SH-SY5Y (cell line): ENCODE data around the gene ZNF576.

Source experiments
- GATA2 ChIP-seq: IDR thresholded peaks from 2 replicates; pipeline ENCODE4 v1.6.1; 2011; ENCODE audit warnings: mild to moderate bottlenecking, low read depth, low read length
- GATA3 ChIP-seq: IDR thresholded peaks from 2 replicates; pipeline ENCODE4 v1.6.1; 2011; ENCODE audit warnings: low read depth, mild to moderate bottlenecking, low read length, moderate library complexity

GRCh38 chr19:43574424-43575155 lies 21.8 kb upstream of the ZNF576 start:
- TF ChIP-seq GATA2 = no peak
- no peak for TF ChIP-seq GATA3
